HG02870 (cell line): ENCODE data around the gene KANK2.

Source experiments
- ATAC-seq: cut with Tn5 transposase; IDR thresholded peaks from one replicate; pipeline ENCODE4 v1.9.1; 2021; ENCODE audit warnings: mild to moderate bottlenecking, moderate library complexity; ENCODE audit not compliant: unreplicated experiment

Gene KANK2

DNA sequence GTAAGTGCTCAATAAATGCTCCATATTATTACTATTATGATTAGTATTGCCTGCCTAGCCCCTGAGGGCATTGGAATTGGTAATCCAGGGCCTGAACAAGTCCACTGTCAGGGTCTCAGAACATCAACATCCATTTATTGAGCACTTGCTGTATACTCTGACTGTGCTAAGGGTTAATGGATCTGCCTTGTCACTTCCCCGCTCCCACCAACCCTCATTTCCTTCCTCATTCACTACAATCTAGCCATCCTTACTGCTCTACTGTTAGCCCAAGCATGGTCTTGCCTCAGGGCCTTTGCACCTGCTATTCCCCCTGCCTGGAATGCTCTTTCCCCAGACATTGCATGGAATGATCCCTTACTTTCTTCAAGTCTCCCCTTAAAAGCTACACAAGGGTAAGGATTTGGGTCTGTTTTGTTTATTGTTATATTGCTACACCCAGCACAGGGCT, 29.4 kb upstream of the KANK2 start:
- no peak for ATAC-seq

GRCh38 chr19:11225815-11226214, 28.5 kb upstream of the KANK2 start:
- ATAC-seq = no peak

GRCh38 chr19:11225172-11225571, 27.8 kb upstream of the KANK2 start:
- ATAC-seq = no peak

GRCh38 chr19:11224429-11224828, 27.1 kb upstream of the KANK2 start:
- no peak for ATAC-seq

- no peak for ATAC-seq
Measured at GRCh38 chr19:11223200-11223599, 25.9 kb upstream of the KANK2 start.

GRCh38 chr19:11221082-11221598, 23.8 kb upstream of the KANK2 start:
- no peak for ATAC-seq

GRCh38 chr19:11214387-11214786, 17.0 kb upstream of the KANK2 start:
- no peak for ATAC-seq

- no peak for ATAC-seq
Measured at GRCh38 chr19:11210656-11210928, 13.2 kb upstream of the KANK2 start.

GRCh38 chr19:11209839-11210655, 12.7 kb upstream of the KANK2 start:
- no peak for ATAC-seq

GRCh38 chr19:11208561-11209471, 11.5 kb upstream of the KANK2 start:
- ATAC-seq = no peak

GRCh38 chr19:11205939-11206570, 8.7 kb upstream of the KANK2 start:
- ATAC-seq = no peak

DNA sequence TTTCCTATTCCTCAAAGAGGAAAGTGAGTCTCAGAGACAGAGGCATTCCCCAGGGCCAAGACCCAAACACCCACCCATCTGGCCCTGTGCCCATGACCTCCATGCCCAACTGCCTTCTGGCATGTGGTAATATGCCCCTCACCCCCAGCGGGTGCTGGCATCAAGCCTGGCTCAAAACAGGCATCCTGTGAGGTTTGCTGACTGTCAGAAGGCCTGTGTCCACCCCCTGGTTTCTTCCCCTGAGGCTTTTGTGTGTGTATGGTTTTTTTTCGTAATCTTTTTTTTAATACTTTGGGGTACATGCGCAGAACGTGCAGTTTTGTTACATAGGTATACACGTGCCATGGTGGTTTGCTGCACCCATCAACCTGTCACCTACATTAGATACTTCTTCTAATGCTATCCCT, 7.6 kb upstream of the KANK2 start:
- no peak for ATAC-seq

DNA sequence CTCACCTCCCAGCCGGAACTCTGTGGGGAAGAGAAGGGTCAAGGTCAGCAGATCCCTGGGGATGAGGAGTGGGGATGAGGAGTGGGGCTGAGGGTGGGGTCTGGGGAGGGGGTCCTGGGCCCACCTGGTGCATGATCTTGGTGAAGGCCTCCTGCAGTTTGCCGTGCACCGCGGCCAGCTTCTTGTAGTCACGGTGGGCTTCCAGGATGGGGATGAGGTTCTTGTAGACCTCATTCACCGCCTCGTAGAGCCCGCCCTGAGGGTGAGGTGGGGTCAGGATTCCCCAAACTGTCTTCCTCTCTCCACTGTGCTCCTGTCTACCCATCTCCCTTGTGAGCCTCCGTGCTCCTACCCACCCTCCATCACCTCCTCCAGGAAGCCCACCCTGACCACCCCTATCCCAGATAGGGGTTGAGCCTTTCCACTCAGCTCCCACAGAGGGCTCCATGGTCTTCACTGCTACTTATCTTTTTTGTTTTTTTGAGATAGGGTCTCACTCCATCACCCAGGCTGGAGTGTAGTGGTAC, 6.8 kb upstream of the KANK2 start:
- ATAC-seq = no peak

DNA sequence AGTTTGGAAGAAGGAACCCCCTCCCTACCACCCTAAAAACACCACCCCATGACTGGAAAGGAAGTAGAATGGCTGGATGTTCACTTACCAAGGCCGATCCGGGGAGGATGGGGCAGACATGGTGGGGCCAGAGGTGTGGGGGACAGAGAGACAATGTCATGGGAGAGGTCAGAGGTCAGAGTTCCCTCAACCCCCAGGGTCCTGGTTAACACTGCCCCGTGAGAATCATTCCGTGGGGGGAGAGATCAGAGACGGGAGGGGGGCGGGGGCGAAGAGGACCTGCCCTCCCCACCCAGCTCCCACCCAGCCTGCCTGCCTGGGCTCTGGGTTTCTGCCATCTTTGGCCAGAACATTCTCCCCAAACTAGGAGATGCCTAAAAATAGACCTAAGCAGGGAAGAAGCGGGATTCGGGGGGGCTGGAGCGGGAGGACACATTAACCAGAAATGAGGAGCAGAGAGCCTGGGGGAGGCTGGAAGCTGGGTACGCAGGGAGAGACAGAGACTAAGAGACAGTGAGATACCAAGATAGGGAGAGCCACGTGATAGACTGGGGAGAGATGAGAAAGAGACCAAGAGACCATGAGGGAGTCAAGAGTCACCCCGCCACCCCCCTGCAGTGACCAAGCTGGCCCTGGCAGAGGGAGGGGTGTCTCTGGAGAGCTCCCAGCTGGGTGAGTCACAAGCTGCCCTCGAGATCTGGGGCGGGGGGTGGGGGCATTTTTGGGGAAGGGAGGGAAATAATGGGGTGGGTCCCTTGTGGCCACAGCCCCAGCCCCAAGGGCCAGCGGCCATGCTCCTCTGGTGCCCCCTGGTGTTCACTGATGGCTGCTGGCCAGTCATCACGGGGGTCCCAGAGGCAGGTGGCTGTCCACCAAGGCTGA, 6.1 kb upstream of the KANK2 start:
- ATAC-seq = no peak

GRCh38 chr19:11202488-11203193, 5.3 kb upstream of the KANK2 start:
- no peak for ATAC-seq

DNA sequence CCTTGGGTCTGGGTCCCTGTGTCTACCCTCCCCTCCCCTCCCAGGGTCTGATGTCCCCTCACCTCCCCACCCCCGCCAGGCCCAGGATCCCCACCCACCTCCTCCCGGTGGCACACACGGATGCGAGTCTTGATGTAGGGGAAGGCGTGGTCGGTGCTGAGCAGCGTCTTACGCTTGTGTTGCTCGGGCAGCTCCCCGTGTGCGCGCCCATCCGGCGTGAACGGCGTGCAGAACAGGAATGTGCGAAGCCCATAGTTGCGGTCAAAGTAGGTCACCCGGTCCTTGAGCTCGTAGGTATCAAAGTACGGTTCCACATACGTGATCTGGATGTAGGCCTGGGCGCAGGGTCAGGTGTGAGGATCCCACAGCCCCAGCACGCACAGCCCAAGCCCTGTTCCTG, 4.4 kb upstream of the KANK2 start:
- ATAC-seq = no peak

- no peak for ATAC-seq
Measured at GRCh38 chr19:11200931-11201330, 3.6 kb upstream of the KANK2 start.

DNA sequence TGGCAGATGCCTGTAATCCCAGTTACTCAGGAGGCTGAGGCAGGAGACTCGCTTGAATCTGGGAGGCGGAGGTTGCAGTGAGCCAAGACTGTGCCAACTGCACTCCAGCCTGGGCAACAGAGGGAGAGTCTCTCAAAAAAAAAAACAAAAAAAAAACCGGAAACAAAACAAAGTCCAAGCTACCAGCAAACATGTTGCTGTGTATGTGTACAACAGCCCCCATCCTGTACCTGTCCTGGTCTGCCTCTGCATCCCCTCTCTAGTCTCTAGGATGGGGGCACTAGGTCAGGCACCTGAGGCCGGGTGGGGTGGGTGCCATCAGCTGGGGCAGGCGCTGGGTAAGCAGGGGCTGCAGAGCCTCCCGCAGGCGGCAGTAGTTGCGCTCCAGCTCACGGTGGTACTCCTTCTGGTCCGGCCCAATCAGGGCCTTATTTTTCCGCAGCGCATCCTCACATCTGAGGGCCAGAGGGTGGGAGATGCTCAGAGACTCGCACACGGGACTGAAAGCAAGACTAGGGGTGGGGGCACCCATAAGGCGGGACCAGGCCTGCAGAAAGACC, 2.8 kb upstream of the KANK2 start:
- ATAC-seq = no peak

- no peak for ATAC-seq
Measured at GRCh38 chr19:11199517-11199916, 2.2 kb upstream of the KANK2 start.
